IPS DF 6.9 (cell line): ENCODE data around the gene HBA2.
"Not testable (repeated sequence)": the region's sequence is repeated elsewhere in the genome, so short reads cannot be mapped to it uniquely, and the experiment has no call there.

Experiments used
- DNase-seq: peaks from one replicate; pipeline ENCODE4 v3.0.0-alpha.2; 2013; ENCODE audit warnings: low read depth, low spot score
- H3K27ac ChIP-seq: one replicate; pipeline ENCODE4 v1.5.1; 2013; ENCODE audit warnings: low read length, control low read depth
- H3K27me3 ChIP-seq: 2 replicates; pipeline ENCODE4 v1.6.1; 2013; ENCODE audit warnings: mild to moderate bottlenecking, low read length; ENCODE audit not compliant: control insufficient read depth, insufficient read depth
- H3K36me3 ChIP-seq: 2 replicates; pipeline ENCODE4 v1.6.1; 2013; ENCODE audit warnings: low read length; ENCODE audit not compliant: control insufficient read depth, insufficient read depth
- H3K4me1 ChIP-seq: 2 replicates; pipeline ENCODE4 v1.6.1; 2013; ENCODE audit warnings: low read length; ENCODE audit not compliant: control insufficient read depth, insufficient read depth
- H3K4me3 ChIP-seq: 2 replicates; pipeline ENCODE4 v1.5.1; 2013; ENCODE audit warnings: mild to moderate bottlenecking, low read length
- H3K9me3 ChIP-seq: 2 replicates; pipeline ENCODE4 v1.6.1; 2013; ENCODE audit warnings: low read length, inconsistent platforms; ENCODE audit not compliant: control insufficient read depth, insufficient read depth
- WGBS: extraction: QIAGEN DNeasy Blood & Tissue Kit; methylation state at CpG from one replicate; pipeline ENCODE4 v1.1.7; 2013; ENCODE audit warnings: mixed read lengths, missing lambda C conversion rate; ENCODE audit not compliant: insufficient read length, insufficient coverage; 5-methylcytosine and 5-hydroxymethylcytosine counted together

HBA2 gene

GRCh38 chr16:155031-155398, 17.7 kb upstream of the HBA2 start:
- no peak for DNase-seq
- WGBS, result no CpG with 5 or more reads among the region's 7 CpGs
- Histone ChIP-seq H3K27ac (no peak overlapping the region), H3K27me3 (peaks cover 6% of the 10 kb centered on the region), H3K4me1 (no peaks in the 10 kb centered on the region), H3K36me3 (no peaks in the 10 kb centered on the region), H3K9me3 (no peaks in the 10 kb centered on the region), H3K4me3 (no peak overlapping the region)

DNA sequence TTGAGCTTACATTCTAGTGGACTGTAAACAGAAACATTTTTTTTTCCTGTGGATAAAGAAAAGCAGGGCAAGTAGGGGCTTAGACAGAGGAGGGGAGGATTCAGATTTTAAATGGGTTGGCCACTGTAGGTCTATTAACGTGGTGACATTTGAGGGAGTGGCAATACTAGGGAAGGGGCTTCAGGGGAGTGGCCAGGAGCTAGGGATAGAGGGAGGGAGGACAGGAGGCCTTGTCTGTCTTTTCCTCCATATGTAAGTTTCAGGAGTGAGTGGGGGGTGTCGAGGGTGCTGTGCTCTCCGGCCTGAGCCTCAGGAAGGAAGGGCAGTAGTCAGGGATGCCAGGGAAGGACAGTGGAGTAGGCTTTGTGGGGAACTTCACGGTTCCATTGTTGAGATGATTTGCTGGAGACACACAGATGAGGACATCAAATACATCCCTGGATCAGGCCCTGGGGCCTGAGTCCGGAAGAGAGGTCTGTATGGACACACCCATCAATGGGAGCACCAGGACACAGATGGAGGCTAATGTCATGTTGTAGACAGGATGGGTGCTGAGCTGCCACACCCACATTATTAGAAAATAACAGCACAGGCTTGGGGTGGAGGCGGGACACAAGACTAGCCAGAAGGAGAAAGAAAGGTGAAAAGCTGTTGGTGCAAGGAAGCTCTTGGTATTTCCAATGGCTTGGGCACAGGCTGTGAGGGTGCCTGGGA, 13.4 kb upstream of the HBA2 start:
- Histone ChIP-seq H3K4me1 (no peaks in the 10 kb centered on the region), H3K9me3 (no peaks in the 10 kb centered on the region), H3K36me3 (no peaks in the 10 kb centered on the region), H3K27ac (no peak overlapping the region), H3K4me3 (no peak overlapping the region), H3K27me3 (peaks cover 8% of the 10 kb centered on the region)
- no CpG with 5 or more reads among the region's 6 CpGs for WGBS
- no peak for DNase-seq

- H3K4me3 ChIP-seq, H3K27ac ChIP-seq, H3K9me3 ChIP-seq, H3K36me3 ChIP-seq, DNase-seq, H3K4me1 ChIP-seq, H3K27me3 ChIP-seq: not testable (repeated sequence)
- no CpG with 5 or more reads among the region's 20 CpGs for WGBS
Measured at GRCh38 chr16:160242-160641, 12.4 kb upstream of the HBA2 start.

- Histone ChIP-seq H3K9me3 (no peaks in the 10 kb centered on the region), H3K4me1 (0 out of 2 replicates have a peak, but pooled peaks cover 3% of the 10 kb centered on the region), H3K27ac (no peak overlapping the region), H3K27me3 (peaks cover 10% of the 10 kb centered on the region), H3K4me3 (no peak overlapping the region), H3K36me3 (no peaks in the 10 kb centered on the region)
- no CpG with 5 or more reads among the region's 18 CpGs for WGBS
- no peak for DNase-seq
Measured at GRCh38 chr16:160691-161190, 11.9 kb upstream of the HBA2 start.

- H3K27me3 ChIP-seq, result peaks cover 27% of the 10 kb centered on the region
- WGBS, result 100% methylated on average over 1 of the region's 13 CpGs
- no peak for DNase-seq
- H3K36me3 ChIP-seq, result no peaks in the 10 kb centered on the region
- H3K27ac ChIP-seq, result no peak overlapping the region
- peaks cover 10% of the 10 kb centered on the region for H3K4me1 ChIP-seq
- H3K4me3 ChIP-seq, result no peak overlapping the region
- no peaks in the 10 kb centered on the region for H3K9me3 ChIP-seq
Measured at GRCh38 chr16:162271-162991, 10.2 kb upstream of the HBA2 start.

- not testable (repeated sequence) for H3K9me3 ChIP-seq, H3K27ac ChIP-seq, DNase-seq, H3K4me3 ChIP-seq, H3K36me3 ChIP-seq
- H3K4me1 ChIP-seq, result peaks cover 10% of the 10 kb centered on the region
- H3K27me3 ChIP-seq, result peaks cover 33% of the 10 kb centered on the region
- WGBS, result no CpG with 5 or more reads among the region's 10 CpGs
Measured at GRCh38 chr16:163139-163538, 9.5 kb upstream of the HBA2 start.

- H3K27ac ChIP-seq, H3K4me3 ChIP-seq, H3K36me3 ChIP-seq, H3K9me3 ChIP-seq, DNase-seq: not testable (repeated sequence)
- no CpG with 5 or more reads among the region's 3 CpGs for WGBS
- H3K27me3 ChIP-seq, result peaks cover 36% of the 10 kb centered on the region
- peaks cover 10% of the 10 kb centered on the region for H3K4me1 ChIP-seq
Measured at GRCh38 chr16:163696-164095, 9.0 kb upstream of the HBA2 start.

GRCh38 chr16:164134-164823, 8.4 kb upstream of the HBA2 start:
- H3K4me1 ChIP-seq, result peaks cover 10% of the 10 kb centered on the region

GRCh38 chr16:164827-165538, 7.7 kb upstream of the HBA2 start:
- H3K4me3 ChIP-seq, result peak overlapping the region; percentile 43; the same call in 1 of the 2 replicates
- H3K36me3 ChIP-seq, result no peaks in the 10 kb centered on the region

More at GRCh38 chr16:164134-164823, 8.4 kb upstream of the HBA2 start:
- not testable (repeated sequence) for H3K4me3 ChIP-seq, H3K36me3 ChIP-seq, H3K27ac ChIP-seq, H3K9me3 ChIP-seq, DNase-seq
- WGBS, result no CpG with 5 or more reads among the region's 80 CpGs
- peaks cover 36% of the 10 kb centered on the region for H3K27me3 ChIP-seq

More at GRCh38 chr16:164827-165538, 7.7 kb upstream of the HBA2 start:
- no peak overlapping the region for H3K27ac ChIP-seq
- DNase-seq, result no peak
- peaks cover 10% of the 10 kb centered on the region for H3K4me1 ChIP-seq
- H3K9me3 ChIP-seq, result no peaks in the 10 kb centered on the region
- H3K27me3 ChIP-seq, result peaks cover 36% of the 10 kb centered on the region
- no CpG with 5 or more reads among the region's 77 CpGs for WGBS
